ENCODE measurements around the gene HOXC9. TPM values are rescaled to one million over a fixed set of nuclear protein-coding genes. Genes with fewer than 3 reads are reported as not detected.

The HOXC9 gene
- total and polyA plus RNA-seq, 11 donors: not detected

DNA sequence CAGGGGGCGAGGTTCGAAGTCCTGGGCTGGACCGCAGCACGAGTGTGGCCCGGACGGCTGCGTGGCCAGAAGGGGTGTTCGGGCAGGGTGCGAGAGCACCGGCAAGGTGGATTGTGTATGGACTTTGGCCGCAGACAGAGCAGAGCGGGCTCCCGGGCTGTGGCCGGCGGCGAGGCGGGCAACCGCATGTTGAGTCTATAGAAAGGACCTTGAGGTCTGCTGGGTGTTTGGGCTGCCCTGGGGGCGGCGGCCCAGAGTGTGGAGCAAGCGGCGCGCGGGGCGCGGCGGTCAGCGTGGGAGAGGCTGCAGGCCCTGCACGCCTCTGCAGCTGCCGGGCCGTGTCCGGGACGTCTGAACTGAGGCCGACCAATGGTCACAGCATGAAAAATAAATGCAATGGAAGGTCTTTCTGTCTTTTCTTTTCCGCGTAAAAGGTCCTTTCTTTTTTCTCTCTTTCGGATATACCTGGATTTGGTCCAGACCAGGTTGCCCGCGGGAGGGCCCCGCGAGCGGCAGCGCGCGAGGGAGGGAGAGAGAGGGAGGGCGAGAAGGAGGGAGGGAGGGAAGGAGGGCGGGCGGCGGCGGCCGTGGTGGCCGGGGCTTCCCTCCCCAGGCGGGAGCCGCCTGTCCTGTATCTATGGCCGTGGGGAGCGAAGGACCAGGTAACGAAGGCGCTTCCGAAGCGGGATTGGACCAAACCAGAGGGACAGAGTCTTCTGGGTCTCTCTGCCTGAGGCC, 5.5 kb upstream of the HOXC9 start:
- intact Hi-C loops (cut with DNase I): no loop called here
- no peaks in the 10 kb centered on the region for H3K36me3 ChIP-seq
- no peak for ATAC-seq
- H3K27me3 ChIP-seq: peaks cover 85 to 100% (median 99%) of the 10 kb centered on the region in 9 donors
- no peak for TF ChIP-seq POLR2A (IDR thresholded peaks at IDR 0.05)
- TF ChIP-seq, protein P1, sequence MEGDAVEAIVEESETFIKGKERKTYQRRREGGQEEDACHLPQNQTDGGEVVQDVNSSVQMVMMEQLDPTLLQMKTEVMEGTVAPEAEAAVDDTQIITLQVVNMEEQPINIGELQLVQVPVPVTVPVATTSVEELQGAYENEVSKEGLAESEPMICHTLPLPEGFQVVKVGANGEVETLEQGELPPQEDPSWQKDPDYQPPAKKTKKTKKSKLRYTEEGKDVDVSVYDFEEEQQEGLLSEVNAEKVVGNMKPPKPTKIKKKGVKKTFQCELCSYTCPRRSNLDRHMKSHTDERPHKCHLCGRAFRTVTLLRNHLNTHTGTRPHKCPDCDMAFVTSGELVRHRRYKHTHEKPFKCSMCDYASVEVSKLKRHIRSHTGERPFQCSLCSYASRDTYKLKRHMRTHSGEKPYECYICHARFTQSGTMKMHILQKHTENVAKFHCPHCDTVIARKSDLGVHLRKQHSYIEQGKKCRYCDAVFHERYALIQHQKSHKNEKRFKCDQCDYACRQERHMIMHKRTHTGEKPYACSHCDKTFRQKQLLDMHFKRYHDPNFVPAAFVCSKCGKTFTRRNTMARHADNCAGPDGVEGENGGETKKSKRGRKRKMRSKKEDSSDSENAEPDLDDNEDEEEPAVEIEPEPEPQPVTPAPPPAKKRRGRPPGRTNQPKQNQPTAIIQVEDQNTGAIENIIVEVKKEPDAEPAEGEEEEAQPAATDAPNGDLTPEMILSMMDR (IDR thresholded peaks at IDR 0.05): no peak
- DNase-seq: peak in 1 of 5 donors; percentile 10
- H3K27ac ChIP-seq: no peak overlapping the region
- peak overlapping the region in 6 of 12 donors; percentile 2 to 63 (median 32) for H3K4me3 ChIP-seq
- no peaks in the 10 kb centered on the region for H3K9me3 ChIP-seq
- peaks cover 0 to 37% (median 20%) of the 10 kb centered on the region in 12 donors for H3K4me1 ChIP-seq
- WGBS, 4 donors: 4 to 8% (median 5%) methylated on average over 53 to 60 of the region's 60 CpGs

DNA sequence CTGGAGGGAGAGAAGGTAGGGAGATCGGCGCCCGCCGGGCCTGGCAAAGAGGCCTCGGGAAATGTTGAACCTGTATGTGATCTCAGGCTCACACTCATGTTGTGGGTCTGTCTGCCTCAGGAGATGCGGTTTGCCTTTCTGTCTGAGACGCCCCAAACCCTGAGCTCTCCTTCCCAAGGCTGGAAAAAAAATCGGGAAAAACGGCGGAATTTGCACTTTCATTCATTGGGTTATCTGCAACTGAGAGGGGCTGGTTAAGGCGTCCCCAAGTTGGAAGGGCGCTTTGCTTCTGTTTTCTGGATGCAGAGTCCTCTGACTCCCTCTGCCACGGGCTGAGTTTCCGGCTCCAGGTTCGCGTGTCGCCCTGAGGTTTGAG, 5.0 kb upstream of the HOXC9 start:
- no peak for TF ChIP-seq POLR2A (IDR thresholded peaks at IDR 0.05)
- TF ChIP-seq, protein P1 (IDR thresholded peaks at IDR 0.05): no peak
- no peak overlapping the region for H3K27ac ChIP-seq
- 3 to 4% (median 3%) methylated on average over 17 of the region's 17 CpGs for WGBS, 4 donors
- intact Hi-C loops (cut with DNase I): no loop called here
- H3K4me1 ChIP-seq: peaks cover 0 to 42% (median 23%) of the 10 kb centered on the region in 12 donors
- DNase-seq (peak in 1 of 5 donors; percentile 21), ATAC-seq (peak in 1 of 4 donors; percentile 15)
- peak overlapping the region; percentile 19 to 63 (median 48) for H3K4me3 ChIP-seq
- peaks cover 84 to 100% (median 100%) of the 10 kb centered on the region in 9 donors for H3K27me3 ChIP-seq
- no peaks in the 10 kb centered on the region for H3K36me3 ChIP-seq
- H3K9me3 ChIP-seq: no peaks in the 10 kb centered on the region

DNA sequence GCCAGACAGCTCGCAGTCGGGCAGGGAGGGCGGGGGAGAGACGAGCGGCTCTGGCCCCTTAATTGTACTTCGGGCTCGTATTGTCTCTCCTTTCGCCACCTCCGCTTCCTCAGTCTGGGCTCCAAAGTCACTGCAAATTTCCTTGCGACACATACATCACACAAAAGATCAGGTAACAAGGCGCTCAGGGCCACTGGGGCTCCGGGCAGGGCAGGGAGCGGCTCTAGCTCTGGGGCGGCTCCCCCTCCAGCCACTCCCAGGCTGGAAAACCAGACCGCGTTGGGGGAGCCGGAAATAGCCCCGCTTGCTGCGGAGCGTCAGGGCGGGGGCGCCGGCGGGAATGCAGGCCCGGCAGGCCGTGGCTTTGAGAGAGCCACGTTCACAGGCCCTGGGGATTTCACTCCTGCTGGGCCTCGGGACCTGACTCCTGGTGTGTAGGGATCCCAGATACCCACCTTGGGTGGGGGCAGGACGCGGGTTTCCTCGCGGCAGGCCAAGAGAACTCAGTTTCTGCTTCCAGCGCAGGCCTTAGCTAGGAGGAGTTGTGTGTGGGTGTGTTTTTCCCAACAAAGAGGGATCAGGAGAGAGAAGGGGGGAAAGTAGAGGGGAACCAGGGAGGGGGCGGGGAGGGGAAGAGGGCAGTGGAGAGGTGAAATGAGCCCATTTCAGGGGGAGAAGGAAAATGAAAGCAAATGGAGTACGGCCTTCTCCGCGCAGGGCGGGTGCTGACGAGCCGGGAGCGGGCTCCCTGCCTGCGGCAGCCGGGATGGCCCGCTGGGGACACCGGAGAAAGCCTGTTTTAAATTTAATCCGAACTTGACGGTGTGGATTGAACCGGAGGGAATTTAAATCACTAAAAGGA, 4.4 kb upstream of the HOXC9 start:
- ATAC-seq: peak in 3 of 4 donors; percentile 21 to 61 (median 50)
- DNase-seq: peak in 1 of 5 donors; percentile 32
- H3K27ac ChIP-seq: no peak overlapping the region
- no peaks in the 10 kb centered on the region for H3K36me3 ChIP-seq
- WGBS, 4 donors: 3 to 5% (median 3%) methylated on average over 35 to 48 of the region's 48 CpGs
- H3K4me3 ChIP-seq: peak overlapping the region; percentile 19 to 63 (median 48)
- no peak for TF ChIP-seq POLR2A (IDR thresholded peaks at IDR 0.05)
- TF ChIP-seq, protein P1 (IDR thresholded peaks at IDR 0.05): no peak
- peaks cover 0 to 48% (median 29%) of the 10 kb centered on the region in 12 donors for H3K4me1 ChIP-seq
- H3K9me3 ChIP-seq: no peaks in the 10 kb centered on the region
- H3K27me3 ChIP-seq: peaks cover 85 to 100% (median 100%) of the 10 kb centered on the region in 9 donors
- intact Hi-C loops (cut with DNase I): no loop called here
